ENCODE data around the gene ZNF619.
"Not testable (repeated sequence)": the region's sequence is repeated elsewhere in the genome, so short reads cannot be mapped to it uniquely, and the experiment has no call there.

Gene ZNF619

DNA sequence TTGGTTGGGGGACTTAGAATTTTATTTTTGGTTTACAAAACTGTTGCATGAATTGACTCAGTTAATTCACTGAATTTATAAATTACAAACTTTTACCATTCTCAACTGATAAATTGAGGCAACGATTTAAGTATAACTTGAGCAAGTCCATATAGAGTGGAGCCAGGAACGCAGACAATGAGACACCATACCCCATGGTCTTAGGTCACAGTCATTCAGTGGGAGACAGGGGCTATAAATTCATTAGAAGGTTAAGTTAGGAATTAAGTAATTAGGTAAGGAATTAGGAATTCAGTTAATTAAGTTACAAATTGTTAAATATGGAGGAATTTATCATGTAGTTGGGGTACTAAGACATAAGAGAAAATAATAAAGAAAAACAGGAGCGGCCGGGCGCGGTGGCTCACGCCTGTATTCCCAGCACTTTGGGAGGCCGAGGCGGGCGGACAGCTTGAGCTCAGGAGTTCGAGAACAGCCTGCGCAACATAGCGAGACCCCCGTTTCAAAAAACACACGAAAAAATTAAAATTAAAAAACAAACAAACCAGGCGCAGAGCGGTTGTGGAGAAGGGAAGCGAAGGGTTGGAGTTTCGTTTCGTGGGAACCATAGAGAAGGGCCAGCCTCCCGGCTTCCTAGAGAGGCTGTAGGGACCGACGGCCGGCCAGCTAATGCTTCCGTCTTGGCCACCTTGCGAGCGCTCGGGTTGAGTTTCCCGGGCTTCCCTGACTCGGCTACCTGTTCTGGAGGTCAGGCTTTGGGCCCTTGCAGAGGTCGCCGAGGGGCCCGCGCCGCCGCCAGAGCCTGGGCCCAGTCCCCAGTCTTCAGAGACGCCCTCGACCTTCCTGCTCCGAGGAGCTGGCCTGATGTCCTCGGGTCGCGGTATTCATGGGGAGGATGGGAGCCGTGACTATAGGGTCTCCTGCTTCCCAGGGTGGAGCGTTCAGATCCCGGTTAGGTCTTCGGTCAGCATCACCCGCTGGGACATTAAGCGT is at the start of gene ZNF619:
ZNF619 (plus strand) TSS at position 645 of the 993 bp plus-strand sequence. CDS start 858 bp downstream, outside the sequence.
- peak; percentile 75 for DNase-seq (ENCODE audit: low spot score)

- DNase-seq (ENCODE audit: low spot score): no peak
Measured at GRCh38 chr3:40432793-40433192, 44.1 kb upstream of the ZNF619 start.

DNA sequence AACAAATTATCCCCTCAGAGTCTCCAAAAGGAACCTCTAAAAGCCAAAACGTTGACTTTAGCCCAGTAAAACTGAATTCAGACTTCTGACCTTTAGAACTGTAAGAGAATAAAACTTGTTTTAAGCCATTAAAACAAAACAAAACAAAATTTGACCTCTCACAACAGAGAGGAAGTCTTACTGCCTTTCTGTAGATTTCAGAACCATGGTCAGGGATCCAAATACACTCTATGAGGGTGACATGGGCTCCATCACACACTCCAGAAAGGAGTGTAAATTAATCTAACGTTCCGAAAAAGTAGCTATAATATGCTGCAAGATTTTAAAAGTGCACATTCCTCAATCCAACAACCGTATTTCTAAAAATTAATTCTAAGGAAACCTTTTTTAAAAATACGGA is 39.0 kb upstream of the ZNF619 start:
- no peak for DNase-seq (ENCODE audit: low spot score)

DNA sequence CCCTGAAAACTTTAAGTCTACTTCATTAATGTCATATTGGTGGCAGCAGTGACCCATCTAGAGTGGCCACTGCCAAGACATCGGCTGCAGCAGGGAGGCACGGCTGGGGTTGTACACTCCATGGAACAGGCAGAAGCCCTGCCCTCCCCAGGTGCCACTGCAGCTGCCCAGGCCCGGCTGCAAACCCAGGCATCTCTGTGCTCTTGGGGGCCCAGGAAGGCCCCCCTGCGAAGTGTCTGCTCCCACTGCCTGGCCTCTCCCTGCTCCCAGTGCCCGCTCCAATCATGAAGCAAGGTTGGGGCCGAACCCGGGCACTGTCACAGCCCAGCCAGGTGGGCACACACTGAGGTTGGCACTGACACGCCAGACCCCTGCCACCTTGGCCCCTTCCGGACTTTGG is 31.9 kb upstream of the ZNF619 start:
- no peak for DNase-seq (ENCODE audit: low spot score)

DNA sequence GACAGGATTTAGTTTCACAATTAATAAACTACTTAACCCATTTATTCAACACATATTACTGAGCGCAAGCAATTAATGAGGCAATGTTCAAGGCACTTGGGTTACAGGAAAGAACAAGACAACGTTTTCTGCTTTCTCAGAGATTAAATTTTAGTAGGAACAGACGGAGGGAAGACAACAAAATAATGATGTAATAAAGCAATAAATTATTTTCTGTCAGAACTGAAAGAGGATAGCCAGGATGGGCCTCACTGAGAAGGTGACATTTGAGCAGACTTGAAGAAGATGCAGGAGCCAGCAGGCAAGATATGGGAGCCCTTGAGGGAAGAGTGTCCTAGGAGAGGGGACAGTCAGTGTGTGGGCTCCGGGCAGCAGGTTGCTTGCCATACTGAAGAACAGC is 31.0 kb upstream of the ZNF619 start:
- no peak for DNase-seq (ENCODE audit: low spot score)

GRCh38 chr3:40450438-40450837 is 26.5 kb upstream of the ZNF619 start:
- no peak for DNase-seq (ENCODE audit: low spot score)

GRCh38 chr3:40451551-40451950 is 25.4 kb upstream of the ZNF619 start:
- DNase-seq (ENCODE audit: low spot score): no peak

DNA sequence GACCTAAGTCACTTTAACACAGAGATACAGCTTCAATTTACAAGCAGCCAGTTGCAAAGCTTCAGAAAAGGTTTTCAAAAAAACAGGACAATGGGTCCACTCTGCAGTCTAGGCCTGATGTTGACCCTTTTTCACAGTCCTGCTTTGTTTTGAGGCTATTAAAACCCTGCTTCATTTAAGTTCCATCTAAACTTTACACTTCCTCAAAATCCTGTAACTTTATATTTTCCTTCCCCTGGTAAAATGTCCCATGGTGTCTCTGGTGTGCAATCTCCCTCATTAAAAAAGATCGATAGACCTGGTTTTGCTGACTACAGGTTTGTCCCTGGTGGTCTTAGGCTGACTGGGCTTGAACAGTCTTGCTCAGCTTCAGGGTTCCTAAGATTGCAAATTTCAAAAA is 24.9 kb upstream of the ZNF619 start:
- no peak for DNase-seq (ENCODE audit: low spot score)

GRCh38 chr3:40452562-40452875 is 24.4 kb upstream of the ZNF619 start:
- DNase-seq (ENCODE audit: low spot score): no peak

DNA sequence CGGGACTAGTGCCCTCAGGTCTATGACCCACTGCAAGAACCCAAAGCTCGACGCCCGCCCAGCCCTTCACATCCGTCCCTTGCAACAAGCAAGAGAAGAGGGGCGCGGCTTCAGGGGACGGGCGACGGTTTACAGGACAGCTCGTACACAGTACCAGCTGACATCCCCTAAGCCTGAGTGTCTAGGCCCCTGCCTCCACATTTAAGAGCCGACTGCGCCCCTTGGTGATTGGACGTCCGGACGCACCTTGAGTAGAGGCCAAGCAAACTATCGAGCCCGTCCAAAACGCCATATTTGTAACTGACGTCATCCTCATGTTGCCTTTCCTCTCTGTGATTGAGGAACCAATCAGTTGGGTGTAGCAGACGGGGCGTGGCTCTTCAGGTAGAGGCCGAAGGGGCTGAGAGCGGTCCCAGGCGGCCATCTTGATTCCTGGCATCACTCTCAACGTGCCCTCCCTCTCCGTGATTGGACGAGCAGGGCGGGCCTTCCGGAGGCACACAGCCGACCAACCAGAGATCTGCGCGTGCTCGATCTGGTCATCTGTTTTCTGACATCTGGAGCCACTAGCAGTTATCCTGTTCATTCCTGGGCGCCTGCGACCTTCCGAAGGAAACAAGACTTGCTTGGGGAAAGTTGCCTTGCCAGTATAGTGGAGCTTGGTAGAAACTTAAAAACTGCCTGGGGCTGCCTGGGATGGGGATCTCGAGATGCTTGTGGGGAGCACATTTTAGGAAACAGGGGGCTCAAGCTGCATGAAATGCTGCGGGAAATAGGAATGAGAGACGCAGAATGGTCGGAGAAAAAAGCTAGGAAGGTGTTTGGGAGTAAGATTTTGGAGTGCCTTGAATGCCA is 23.8 kb upstream of the ZNF619 start:
- DNase-seq (ENCODE audit: low spot score): peak; percentile 99

GRCh38 chr3:40453933-40454332 is 23.0 kb upstream of the ZNF619 start:
- DNase-seq (ENCODE audit: low spot score): no peak

DNA sequence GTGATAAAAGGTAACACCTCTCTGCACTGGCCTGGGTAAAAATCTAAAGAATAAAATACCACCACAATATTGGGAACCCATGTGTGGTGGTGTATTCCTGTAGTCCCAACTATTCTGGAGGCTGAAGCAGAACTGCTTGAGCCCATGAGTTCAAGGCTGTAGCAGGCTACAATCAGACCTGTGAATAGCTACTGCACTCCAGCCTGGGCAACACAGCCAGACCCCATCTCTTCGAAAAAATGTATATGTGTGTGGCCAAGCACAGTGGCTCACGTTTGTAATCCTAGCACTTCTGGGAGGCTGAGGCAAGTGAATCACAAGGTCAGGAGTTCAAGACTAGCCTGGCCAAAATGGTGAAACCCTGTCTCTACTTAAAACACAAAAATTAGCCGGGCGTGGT is 21.6 kb upstream of the ZNF619 start:
- no peak for DNase-seq (ENCODE audit: low spot score)

- DNase-seq (ENCODE audit: low spot score): no peak
Measured at GRCh38 chr3:40456279-40456939, 20.5 kb upstream of the ZNF619 start.

DNA sequence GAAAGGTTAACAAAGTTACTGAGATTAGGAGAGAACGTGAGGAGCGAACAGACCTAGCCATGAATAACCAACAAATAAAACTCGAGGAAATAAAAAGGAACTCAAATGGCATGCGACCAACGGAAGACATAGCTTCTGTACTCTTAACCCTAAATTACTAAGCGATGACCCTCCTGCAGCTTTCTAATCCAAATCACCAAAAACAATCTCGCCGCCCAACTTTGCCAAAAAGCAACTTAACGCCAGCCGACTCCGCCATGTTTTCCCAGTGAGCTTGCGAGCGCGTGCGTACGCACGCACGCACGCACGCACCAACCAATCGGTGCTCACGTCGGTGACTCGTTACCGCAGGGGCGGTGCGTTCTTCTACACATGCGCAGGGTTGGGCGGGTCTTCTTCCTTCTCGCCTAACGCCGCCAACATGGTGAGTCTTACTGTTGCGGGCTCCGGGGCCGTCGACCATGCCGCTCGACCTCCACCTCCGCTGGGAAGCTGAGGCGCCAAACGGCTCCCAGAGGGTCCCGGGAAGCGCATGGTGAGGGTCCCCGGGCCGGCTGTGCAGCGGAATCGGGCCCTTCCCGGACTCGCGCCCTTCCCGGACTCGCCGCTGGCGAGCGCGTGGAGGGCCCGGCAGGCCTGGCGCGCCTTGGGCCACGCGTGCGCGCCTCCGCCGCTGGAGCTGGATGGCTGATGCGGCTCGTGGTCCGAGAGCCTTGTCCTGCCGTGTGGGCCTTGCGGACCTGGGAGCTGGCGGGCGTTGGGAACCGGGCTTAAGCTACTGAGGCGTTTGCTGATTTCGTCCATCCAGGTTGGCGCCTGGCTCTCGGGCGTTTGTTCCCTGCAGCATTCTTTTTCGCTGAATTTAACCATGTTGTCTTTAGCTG is 19.7 kb upstream of the ZNF619 start, which contains the start of gene RPL14:
RPL14 (plus strand) TSS at position 400 of the 884 bp plus-strand sequence; CDS start at position 533, 133 bp downstream.
- peak; percentile 94 for DNase-seq (ENCODE audit: low spot score)

DNA sequence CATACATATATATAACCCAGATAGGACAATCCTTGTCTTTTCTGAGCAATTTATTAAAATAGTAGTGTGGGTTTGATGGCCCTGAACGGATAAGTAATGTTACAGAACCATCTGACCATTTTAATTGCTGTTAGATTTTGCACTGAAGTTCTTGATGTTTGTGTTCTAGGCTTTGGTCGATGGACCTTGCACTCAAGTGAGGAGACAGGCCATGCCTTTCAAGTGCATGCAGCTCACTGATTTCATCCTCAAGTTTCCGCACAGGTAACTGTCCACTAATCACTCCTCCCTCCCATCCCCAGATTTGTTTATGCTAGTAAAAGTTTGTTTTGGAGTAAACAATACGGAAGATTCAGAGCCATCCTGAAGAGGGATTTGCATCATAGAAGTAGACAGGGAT is 18.4 kb upstream of the ZNF619 start:
- no peak for DNase-seq (ENCODE audit: low spot score)

DNA sequence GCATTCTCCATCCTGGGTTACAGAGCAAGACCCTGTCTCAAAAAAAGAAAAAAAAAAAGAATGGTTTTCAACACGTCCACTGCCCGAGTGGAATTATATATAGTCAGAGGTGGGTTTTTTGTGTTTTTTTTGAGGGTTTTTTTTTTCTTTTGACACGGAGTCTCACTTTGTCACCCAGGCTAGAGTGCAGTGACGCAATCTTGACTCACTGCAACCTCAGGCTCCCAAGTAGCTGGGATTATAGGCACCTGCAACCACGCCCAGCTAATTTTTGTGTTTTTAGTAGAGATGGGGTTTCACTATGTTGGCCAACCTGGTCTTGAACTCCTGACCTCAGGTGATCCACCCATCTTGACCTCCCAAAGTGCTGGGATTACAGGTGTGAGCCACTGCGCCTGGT is 16.4 kb upstream of the ZNF619 start:
- not testable (repeated sequence) for DNase-seq (ENCODE audit: low spot score)

DNA sequence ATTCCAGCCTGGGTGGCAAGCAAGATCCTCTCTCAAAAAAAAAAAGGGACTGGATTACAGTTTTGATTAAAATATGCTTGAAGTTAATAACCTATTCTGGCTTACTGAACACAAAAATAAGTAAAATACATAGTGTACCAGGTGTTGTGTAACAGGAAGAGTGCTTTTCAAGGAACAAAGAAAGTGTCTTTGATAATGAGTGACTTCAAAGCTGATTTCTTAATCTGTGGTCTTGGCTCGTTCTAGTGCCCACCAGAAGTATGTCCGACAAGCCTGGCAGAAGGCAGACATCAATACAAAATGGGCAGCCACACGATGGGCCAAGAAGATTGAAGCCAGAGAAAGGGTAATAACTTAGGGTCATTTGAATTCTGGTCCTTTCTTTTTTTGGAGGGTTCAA is 15.8 kb upstream of the ZNF619 start:
- no peak for DNase-seq (ENCODE audit: low spot score)

GRCh38 chr3:40462838-40463237 is 14.1 kb upstream of the ZNF619 start:
- not testable (repeated sequence) for DNase-seq (ENCODE audit: low spot score)

DNA sequence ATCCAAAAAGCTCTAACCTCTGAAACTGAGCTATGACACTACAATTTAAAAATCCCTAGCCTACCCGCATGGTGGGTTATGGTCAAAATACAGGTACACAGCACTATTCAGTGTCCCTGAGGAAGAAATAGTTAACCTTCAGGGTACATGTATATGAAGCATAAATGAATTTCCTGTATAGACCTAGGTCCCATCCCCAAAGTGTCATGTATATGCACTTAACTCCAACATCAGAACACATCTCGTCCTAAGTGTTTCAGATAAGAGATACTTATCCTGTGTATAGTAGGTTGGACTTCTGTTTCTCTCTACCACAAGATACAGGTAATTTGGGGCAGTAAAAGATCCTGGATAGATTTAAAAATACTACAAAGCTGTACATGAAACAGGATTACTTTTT is 13.3 kb upstream of the ZNF619 start:
- no peak for DNase-seq (ENCODE audit: low spot score)

- no peak for DNase-seq (ENCODE audit: low spot score)
Measured at GRCh38 chr3:40464339-40465110, 12.4 kb upstream of the ZNF619 start.

DNA sequence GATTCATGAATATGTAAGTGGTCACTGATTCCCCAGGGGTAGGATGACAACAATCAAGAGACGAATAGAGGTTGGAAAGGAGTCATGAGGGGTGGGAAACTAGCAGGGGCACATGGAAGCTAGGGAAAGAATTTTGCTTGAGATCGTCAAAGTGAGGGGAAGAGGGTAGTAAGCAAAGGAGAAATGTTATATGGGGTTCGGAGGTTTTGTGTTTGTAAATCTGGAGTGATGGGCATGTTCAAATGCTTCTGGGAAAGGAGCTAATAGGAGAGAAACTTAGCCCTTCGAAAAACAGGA is 11.9 kb upstream of the ZNF619 start:
- no peak for DNase-seq (ENCODE audit: low spot score)
